ENCODE results near the gene RAB28. TPM values are rescaled to one million over a fixed set of nuclear protein-coding genes. Genes with fewer than 3 reads are reported as not detected.

RAB28 gene
- 15.4 and 16.4 TPM in 2 replicates for total RNA-seq

DNA sequence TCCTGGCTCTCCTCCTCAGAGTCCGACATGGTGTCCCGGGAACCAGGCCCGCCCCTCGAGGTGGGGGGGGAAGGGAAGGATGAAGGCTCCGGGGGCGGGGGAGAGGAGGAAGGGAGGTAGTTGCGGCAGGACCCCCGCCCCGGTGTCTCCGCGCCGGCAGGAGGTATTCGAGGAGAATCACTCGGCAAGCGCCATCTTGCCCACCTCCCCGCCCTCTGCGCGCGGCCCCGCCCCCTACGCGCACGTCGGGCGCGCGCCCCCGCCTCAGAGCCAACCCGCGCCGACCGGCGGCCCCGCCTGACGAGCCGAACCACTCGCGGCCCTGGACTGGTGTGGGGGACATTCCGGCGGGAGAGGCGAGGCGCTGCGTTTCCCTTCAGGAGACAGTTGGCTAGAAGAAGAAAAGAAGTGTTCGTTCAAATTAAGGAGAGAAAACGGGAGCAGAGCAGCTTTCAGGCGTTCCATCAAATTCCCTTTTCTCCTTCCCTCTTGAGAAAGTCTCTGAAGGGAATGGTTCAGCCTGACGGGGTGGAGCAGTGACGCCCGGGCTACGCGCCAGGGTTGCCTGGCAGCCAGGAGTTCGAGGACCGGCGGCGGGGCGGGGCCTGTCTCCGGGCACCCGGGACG is at the start of gene RAB28:
Gene RAB28, minus strand, starts transcription at position 219 of the 627 bp plus-strand sequence.

Other genes starting within 250 kb of the RAB28 start
- gene NKX3-2, start 60.2 kb upstream of the RAB28 start, total RNA-seq, result 2.6 and 3.6 TPM in 2 replicates
- gene BOD1L1, start 143.4 kb upstream of the RAB28 start, total RNA-seq, result 39.2 and 40.2 TPM in 2 replicates